GM21390 (cell line): ENCODE results near the gene SUGCT.

Source experiments
- ATAC-seq: cut with Tn5 transposase; IDR thresholded peaks from one replicate; pipeline ENCODE4 v1.9.1; 2021; ENCODE audit not compliant: unreplicated experiment

Gene SUGCT

DNA sequence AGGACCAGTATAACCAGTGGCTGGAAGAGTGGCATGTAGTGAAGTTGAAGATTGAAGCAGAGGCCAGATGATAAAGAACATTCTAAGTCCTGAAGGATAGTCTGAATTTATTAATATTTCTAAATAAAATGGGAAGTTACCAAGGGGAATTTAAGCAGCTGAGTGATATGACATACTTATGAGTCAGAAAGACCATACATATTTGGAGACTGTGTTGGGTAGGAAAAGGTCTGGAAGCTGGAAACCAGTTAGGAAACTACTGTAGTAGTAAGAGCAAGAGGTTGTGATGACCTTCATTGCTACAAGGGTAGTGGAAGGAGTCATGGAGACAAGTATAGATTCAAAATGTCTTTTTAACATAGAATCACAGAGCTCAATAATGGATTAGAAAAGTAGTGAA is 752.3 kb downstream of the SUGCT start:
- no peak for ATAC-seq

DNA sequence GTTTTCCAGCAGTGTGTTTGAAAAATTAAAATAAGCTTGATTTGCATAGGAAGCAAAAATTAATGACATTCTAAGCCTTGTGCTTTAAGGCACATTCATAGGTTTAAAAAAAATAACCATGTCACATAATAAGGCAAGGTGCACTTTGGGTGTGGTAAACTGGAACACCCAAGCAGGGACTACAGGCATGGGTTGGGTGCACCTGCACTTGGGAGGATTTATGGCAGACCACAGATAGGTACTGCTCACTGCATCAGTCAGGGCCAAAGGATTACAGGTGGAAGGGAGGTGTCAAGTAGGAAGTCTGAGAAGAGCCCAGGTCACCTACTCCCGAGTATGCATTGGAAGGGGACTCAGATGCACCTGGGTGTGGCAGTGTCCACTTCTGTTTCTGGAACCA is 753.7 kb downstream of the SUGCT start:
- no peak for ATAC-seq

DNA sequence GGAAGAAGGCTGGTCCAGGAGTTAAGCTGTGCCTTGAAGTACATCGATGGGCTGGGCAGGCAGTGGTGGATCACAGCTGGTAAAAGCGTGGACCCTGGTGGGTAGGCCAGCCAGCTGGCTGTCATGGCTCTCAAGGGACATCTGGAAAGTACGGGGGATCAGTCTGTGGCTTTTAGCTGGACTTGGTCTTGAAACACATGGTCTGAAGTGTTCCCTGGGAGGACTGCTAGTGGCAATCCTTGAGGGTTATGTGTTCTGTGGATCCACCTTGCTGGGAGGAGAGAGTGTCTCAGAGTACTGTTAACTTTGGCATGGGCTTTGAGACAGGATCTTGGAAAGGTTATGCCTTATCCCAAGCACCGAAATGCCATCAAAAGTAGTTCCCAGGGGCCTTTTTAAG is 754.3 kb downstream of the SUGCT start:
- ATAC-seq: no peak

DNA sequence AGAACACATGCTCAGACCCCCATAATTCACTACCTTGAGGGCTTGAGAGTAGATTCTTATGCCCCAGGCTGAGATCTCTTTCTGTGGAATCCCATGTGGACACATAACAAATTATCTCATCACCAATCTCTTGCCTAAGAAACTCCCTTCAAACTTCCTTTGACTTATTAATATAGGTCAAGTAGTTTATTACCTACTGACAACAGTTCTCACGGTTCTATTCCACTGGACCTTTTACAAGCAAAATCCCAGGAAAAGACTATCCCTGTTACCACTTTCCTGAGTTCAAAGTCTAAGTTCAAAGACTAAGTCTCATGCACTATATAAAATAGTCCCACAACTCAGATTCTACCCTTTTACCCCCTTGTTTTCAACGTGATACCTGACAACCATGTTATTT is 754.7 kb downstream of the SUGCT start:
- no peak for ATAC-seq

DNA sequence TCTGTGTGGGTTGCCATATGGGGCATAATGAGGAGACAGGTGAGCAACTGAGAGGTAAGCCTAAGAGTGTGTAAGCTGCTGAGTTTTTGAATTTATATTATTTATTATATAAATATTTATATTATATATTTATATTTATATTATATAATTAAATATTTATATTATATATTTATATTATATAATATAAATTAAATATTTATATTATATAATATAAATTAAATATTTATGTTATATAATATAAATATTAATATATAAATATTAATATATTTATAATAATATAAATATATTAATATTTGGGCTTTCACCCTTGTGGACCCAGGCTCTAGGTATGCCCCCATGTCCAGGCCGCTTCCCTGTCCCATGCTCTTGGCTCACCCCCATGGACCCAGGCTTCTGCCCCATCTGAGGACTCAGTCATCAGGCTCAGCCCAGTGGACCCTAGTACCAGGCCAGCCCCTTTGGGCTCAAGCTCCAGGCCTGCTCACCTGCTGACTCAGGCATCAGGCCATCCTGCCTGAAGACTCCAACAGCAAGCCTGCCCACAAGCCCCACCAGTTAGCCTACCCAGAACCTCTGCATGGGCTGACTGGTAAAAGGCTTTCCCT is 755.4 kb downstream of the SUGCT start:
- no peak for ATAC-seq

DNA sequence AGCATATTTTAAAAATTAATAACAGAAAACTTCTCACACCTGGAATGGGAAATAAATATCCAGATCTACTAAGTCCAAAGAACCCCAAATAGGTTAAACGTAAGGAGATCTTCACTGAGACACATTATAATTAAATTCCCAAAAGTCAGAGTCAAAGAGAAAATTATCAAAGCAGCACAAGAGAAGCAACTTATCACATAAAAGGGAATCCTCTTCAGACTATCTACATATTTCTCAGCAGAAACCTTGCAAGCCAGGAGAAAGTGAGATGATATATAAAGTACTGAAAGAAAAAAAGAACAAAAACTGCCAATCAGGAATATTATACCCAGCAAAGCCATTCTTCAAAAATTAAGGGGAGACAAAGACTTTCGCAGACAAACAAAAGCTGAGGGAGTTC is 756.4 kb downstream of the SUGCT start:
- no peak for ATAC-seq

DNA sequence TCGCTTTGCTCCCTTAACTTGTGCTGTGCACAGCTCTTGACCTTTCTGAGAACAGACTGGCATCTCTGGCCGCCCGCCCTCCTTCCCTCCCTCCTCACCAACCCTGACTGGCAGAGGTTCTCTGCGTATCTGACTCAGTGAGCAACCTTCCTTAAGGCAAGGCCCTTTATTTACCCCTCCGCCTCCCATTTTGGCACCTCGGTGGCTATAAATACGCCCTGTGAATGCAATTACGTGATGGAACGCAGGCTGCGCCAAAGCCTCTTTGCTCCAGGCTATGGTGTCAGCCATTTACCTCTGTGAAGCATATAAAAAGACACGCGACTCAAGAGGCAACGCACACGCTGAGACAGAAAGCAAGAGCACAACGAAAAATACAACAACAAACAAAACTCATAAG is 764.3 kb downstream of the SUGCT start:
- ATAC-seq: no peak

DNA sequence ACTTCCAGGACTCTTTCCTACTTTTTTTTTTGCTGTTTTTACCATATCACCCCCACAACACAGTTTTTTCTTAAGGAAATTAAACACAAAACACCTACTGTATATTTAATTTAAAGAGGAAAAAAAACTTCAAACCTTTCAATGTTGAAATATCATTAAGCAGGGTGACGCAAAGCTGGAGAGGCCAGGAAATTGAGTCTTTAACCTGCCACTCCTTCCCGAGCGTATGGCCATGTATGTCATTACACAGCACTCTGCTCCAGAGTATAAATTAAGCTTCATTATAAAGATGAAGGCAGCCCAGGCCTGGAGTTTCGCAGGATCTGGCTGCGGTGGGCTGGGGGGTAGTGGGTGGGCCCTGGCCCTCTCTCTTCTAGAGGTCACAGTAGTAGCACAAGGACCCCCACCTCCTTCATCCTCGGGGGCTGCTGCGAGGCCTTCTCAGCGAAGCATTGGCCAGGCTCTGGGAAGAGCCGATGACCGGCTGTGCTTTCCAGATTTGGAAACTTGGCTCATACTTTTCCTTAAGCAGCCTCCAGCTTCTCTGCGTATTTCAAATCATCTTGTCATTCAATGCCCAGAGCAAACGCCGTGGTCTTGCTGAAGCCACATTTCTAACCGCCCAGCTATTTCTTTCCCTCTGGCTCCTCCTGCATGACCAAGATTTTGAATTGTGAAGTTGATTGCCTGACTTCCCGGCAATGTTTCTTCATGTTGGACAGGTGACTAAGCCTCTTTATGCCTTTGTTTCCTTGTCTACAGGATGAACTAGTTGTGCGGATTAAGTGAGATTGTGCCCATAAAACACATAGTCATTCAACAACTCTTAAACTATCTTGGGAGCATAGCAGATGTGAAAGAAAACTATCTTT is 765.1 kb downstream of the SUGCT start:
- no peak for ATAC-seq

DNA sequence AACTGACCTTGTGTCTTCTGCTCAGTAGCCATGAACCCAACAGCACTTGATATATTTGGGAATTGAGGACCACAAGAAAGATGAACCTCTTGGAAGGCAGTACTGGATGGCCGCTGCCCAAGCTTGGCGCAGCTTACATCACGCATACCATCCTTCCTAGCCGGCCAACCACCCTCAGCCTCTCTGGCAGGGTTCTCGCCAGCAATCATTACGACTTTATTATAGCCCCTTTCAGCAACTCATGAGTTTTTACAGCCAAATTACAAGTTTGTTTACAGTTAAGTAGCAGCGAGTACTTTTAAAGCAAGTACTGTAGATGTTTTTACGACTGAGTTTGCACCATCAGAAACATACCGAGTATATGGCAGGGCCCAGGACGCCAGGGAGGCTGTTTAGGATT is 769.1 kb downstream of the SUGCT start:
- ATAC-seq: no peak

DNA sequence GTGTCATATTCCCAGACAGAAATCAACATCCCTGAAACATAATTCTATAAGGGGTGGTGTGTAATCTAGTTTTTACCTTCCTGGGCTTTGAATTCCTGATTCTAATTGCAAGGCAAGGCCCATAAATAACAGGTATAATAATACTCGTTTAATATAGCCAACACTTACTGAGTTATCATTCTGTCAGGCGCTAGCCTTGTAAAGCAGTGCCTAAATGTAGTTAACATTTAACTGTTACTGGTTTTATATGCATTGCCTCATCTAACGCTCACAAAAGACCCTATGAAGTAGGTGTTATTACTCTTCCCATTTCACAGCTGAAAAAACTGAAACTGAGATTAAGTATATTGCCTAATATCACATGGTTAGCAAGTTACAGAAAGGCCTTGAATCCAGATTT is 772.5 kb downstream of the SUGCT start:
- ATAC-seq: no peak

DNA sequence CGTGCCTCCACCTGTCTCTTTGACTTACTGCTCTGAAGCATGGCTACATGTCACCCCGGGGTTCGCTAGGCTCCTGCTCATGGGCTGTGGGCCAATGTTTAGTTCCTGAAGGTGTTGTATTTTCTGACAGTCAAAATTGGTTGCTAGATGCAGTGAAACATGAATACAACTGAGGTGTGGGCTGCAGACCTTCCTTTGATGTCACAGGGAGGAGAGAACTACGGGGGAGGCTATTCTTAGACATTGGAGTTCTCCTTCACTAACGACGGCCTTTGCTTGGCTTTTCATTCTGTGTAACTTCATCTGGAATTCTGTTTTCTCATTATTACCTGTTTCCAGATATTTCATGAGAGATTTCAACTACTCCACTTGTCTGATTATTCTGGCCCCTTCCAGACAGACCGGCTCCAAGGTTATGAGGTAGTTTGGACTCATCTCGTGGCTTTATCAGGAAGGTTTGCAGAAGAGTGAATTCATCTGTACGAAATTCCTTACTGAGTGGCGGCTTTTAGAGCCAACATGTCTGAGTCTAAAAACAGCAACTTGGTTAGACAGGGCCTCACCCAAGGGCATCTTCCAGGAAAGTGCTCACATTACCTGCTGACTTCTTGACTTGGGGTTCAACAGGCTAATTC is 774.7 kb downstream of the SUGCT start:
- ATAC-seq: no peak
